Gastroesophageal sphincter (tissue), 4 donors: ENCODE data around the gene TMEM30A. TPM values are rescaled to one million over a fixed set of nuclear protein-coding genes. Genes with fewer than 3 reads are reported as not detected.

Source experiments
- ATAC-seq: fragments of 150-250 bp; one replicate; pipeline ENCODE4 v1.9.1; 2016; ENCODE audit warnings: mild to moderate bottlenecking, moderate library complexity
- H3K27ac ChIP-seq, 4 donors: fragments of 200-600 bp; sonication (generic) in 3 of 4; 1 replicate in 3 of 4; 2 replicates in 1 of 4; pipeline ENCODE4 v1.5.1; 2016 to 2019
- H3K27me3 ChIP-seq: fragments of 200-600 bp; sonication (generic); one replicate; pipeline ENCODE4 v1.5.1; 2019
- H3K36me3 ChIP-seq, 2 donors: fragments of 200-600 bp; sonication (generic); one replicate each; pipeline ENCODE4 v1.5.1; 2019; ENCODE audit warnings: control low read depth in 1 of 2
- H3K4me1 ChIP-seq, 3 donors: fragments of 200-600 bp; sonication (generic); 1 replicate in 2 of 3; 2 replicates in 1 of 3; pipeline ENCODE4 v1.5.1; 2016 to 2019; ENCODE audit warnings: control low read depth in 2 of 3
- H3K4me3 ChIP-seq, 2 donors: fragments of 200-600 bp; sonication (generic); one replicate each; pipeline ENCODE4 v1.5.1; 2019; ENCODE audit warnings: mild to moderate bottlenecking in 1 of 2, moderate library complexity in 1 of 2
- H3K9me3 ChIP-seq, 3 donors: fragments of 200-600 bp; sonication (generic); one replicate each; pipeline ENCODE4 v1.5.1; 2017 to 2019; ENCODE audit warnings: control low read depth in 2 of 3
- CTCF ChIP-seq, 4 experiments: fragments of 200-600 bp in 2 of 4; fragments of 450-650 bp in 2 of 4; sonication (generic) in 1 of 4; IDR thresholded peaks; one replicate each; pipeline ENCODE4 v1.5.1; 2017 to 2019; ENCODE audit warnings: antibody characterized with exemption in 4 of 4, mild to moderate bottlenecking in 2 of 4, moderate library complexity in 2 of 4
- EP300 ChIP-seq: sonication (generic); formaldehyde crosslinking; IDR thresholded peaks from one replicate; pipeline ENCODE4 v1.6.1; 2017; ENCODE audit warnings: antibody characterized with exemption, mild to moderate bottlenecking
- POLR2A ChIP-seq, 2 donors: fragments of 450-650 bp; IDR thresholded peaks; one replicate each; pipeline ENCODE4 v1.6.1; 2017; ENCODE audit warnings: antibody characterized with exemption in 2 of 2, mild to moderate bottlenecking in 2 of 2, moderate library complexity in 1 of 2
- POLR2AphosphoS5 ChIP-seq: sonication (generic); formaldehyde crosslinking; IDR thresholded peaks from one replicate; pipeline ENCODE4 v1.6.1; 2017; ENCODE audit warnings: antibody characterized with exemption
- WGBS, 2 donors: methylation state at CpG; one replicate each; pipeline ENCODE4 v1.1.5; 2018; ENCODE audit warnings: low coverage in 1 of 2; 5-methylcytosine and 5-hydroxymethylcytosine counted together
- total RNA-seq, 4 donors: library from RNA; depleted of rRNA; stranded (reverse); fragments of >200 nt; gene quantifications; one replicate each; pipeline ENCODE4 v1.1.0, GENCODE V29; 2016

TMEM30A gene
- total RNA-seq, 4 donors from 2014 or later = 90.2 to 125 (median 97.5) TPM

GRCh38 chr6:75223428-75223827 lies 61.2 kb downstream of the TMEM30A start:
- ATAC-seq = no peak
- WGBS, 2 donors = 37 to 42% methylated on average over 2 of the region's 2 CpGs
- Histone ChIP-seq H3K4me1 (peaks cover 0 to 8% (median 3%) of the 10 kb centered on the region in 3 donors), H3K4me3 (no peak overlapping the region), H3K36me3 (no peaks in the 10 kb centered on the region), H3K9me3 (no peaks in the 10 kb centered on the region), H3K27me3 (no peaks in the 10 kb centered on the region), H3K27ac (no peak overlapping the region)
- TF ChIP-seq POLR2A (IDR thresholded peaks at IDR 0.05) (no peak), POLR2AphosphoS5 (no peak), EP300 (no peak), CTCF (IDR thresholded peaks at IDR 0.05) (no peak)

- no peak for ATAC-seq
- no peaks in the 10 kb centered on the region for H3K9me3 ChIP-seq
- H3K4me1 ChIP-seq = peaks cover 0 to 15% (median 3%) of the 10 kb centered on the region in 3 donors
- H3K27ac ChIP-seq = no peak overlapping the region
- H3K36me3 ChIP-seq = no peaks in the 10 kb centered on the region
- H3K27me3 ChIP-seq = no peaks in the 10 kb centered on the region
- no peak overlapping the region for H3K4me3 ChIP-seq
- peak; percentile 37 for TF ChIP-seq POLR2AphosphoS5
- no peak for TF ChIP-seq POLR2A (IDR thresholded peaks at IDR 0.05)
Observed at GRCh38 chr6:75222261-75222660, 62.3 kb downstream of the TMEM30A start.

- Histone ChIP-seq H3K36me3 (no peaks in the 10 kb centered on the region), H3K4me1 (peaks cover 0 to 17% (median 3%) of the 10 kb centered on the region in 3 donors), H3K9me3 (no peaks in the 10 kb centered on the region), H3K4me3 (no peak overlapping the region), H3K27ac (no peak overlapping the region), H3K27me3 (no peaks in the 10 kb centered on the region)
- WGBS, 2 donors = 85 to 91% methylated on average over 2 to 4 of the region's 4 CpGs
- TF ChIP-seq EP300 (no peak), CTCF (IDR thresholded peaks at IDR 0.05) (no peak), POLR2AphosphoS5 (no peak)
- no peak for ATAC-seq
Observed at GRCh38 chr6:75221116-75221515, 63.5 kb downstream of the TMEM30A start.

- no peak overlapping the region for H3K27ac ChIP-seq
- WGBS, 2 donors = 60 to 77% methylated on average over 1 of the region's 1 CpG
- H3K27me3 ChIP-seq = no peaks in the 10 kb centered on the region
- no peaks in the 10 kb centered on the region for H3K36me3 ChIP-seq
- TF ChIP-seq POLR2A (IDR thresholded peaks at IDR 0.05) (no peak), POLR2AphosphoS5 (no peak), CTCF (IDR thresholded peaks at IDR 0.05) (no peak), EP300 (no peak)
- H3K4me1 ChIP-seq = peaks cover 0 to 17% (median 3%) of the 10 kb centered on the region in 3 donors
- no peak overlapping the region for H3K4me3 ChIP-seq
- ATAC-seq = no peak
- H3K9me3 ChIP-seq = no peaks in the 10 kb centered on the region
Observed at GRCh38 chr6:75220357-75220756, 64.2 kb downstream of the TMEM30A start.

- WGBS, 2 donors = 59 to 67% methylated on average over 3 of the region's 3 CpGs
- no peak overlapping the region for H3K4me3 ChIP-seq
- no peaks in the 10 kb centered on the region for H3K27me3 ChIP-seq
- TF ChIP-seq CTCF (IDR thresholded peaks at IDR 0.05) (no peak), POLR2A (IDR thresholded peaks at IDR 0.05) (no peak), POLR2AphosphoS5 (no peak), EP300 (no peak)
- no peak overlapping the region for H3K27ac ChIP-seq
- no peaks in the 10 kb centered on the region for H3K36me3 ChIP-seq
- no peak for ATAC-seq
- H3K9me3 ChIP-seq = no peaks in the 10 kb centered on the region
- H3K4me1 ChIP-seq = peaks cover 0 to 17% (median 3%) of the 10 kb centered on the region in 3 donors
Observed at GRCh38 chr6:75219263-75219662, 65.3 kb downstream of the TMEM30A start.
